Measurements from ENCODE around the gene LECT2.

DNA sequence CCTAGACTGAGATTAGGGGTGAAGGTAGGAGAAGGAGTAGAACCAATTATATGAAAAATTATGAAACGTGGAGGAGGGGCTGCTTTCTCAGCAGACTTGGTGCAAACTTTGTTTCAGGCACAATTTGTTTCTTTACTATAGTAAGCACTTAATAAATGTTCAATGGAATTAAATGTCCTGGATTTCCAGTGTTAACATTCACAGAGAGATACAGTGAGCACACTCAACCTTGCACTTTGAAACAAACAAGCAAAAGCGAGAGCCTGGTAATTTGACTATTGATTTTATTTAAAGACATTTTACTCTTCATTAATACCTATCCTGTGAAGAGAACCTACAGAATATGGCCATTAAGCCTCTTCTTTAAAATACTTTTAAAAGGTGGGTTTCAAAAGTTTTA, 933 bp downstream of the LECT2 start:
- TF ChIP-seq, protein P1, sequence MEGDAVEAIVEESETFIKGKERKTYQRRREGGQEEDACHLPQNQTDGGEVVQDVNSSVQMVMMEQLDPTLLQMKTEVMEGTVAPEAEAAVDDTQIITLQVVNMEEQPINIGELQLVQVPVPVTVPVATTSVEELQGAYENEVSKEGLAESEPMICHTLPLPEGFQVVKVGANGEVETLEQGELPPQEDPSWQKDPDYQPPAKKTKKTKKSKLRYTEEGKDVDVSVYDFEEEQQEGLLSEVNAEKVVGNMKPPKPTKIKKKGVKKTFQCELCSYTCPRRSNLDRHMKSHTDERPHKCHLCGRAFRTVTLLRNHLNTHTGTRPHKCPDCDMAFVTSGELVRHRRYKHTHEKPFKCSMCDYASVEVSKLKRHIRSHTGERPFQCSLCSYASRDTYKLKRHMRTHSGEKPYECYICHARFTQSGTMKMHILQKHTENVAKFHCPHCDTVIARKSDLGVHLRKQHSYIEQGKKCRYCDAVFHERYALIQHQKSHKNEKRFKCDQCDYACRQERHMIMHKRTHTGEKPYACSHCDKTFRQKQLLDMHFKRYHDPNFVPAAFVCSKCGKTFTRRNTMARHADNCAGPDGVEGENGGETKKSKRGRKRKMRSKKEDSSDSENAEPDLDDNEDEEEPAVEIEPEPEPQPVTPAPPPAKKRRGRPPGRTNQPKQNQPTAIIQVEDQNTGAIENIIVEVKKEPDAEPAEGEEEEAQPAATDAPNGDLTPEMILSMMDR (IDR thresholded peaks at IDR 0.05): no peak
- TF ChIP-seq POLR2A (IDR thresholded peaks at IDR 0.05): no peak
